Measurements from ENCODE around the gene IL17RD.

GRCh38 chr3:57079474-57079831 is 85.7 kb downstream of the IL17RD start:
- TF ChIP-seq POLR2A (IDR thresholded peaks at IDR 0.05; ENCODE audit: low read length) (no peak), GATA1 (IDR thresholded peaks at IDR 0.05; ENCODE audit: low read depth, low read length) (no peak)

All from erythroblast (primary cell).